Stimulated activated CD8-positive, alpha-beta memory T cell treated with anti-CD3 and anti-CD28 coated beads, Interleukin-15, amount 100 ng/mL, for 1 hour (primary cell): Measurements from ENCODE around the gene GJB3.
"Not testable (repeated sequence)": the region's sequence is repeated elsewhere in the genome, so short reads cannot be mapped to it uniquely, and the experiment has no call there.

Source experiments
- DNase-seq: peaks from one replicate; pipeline ENCODE4 v3.0.0-alpha.2; 2020; ENCODE audit warnings: low read depth

The GJB3 gene

DNA sequence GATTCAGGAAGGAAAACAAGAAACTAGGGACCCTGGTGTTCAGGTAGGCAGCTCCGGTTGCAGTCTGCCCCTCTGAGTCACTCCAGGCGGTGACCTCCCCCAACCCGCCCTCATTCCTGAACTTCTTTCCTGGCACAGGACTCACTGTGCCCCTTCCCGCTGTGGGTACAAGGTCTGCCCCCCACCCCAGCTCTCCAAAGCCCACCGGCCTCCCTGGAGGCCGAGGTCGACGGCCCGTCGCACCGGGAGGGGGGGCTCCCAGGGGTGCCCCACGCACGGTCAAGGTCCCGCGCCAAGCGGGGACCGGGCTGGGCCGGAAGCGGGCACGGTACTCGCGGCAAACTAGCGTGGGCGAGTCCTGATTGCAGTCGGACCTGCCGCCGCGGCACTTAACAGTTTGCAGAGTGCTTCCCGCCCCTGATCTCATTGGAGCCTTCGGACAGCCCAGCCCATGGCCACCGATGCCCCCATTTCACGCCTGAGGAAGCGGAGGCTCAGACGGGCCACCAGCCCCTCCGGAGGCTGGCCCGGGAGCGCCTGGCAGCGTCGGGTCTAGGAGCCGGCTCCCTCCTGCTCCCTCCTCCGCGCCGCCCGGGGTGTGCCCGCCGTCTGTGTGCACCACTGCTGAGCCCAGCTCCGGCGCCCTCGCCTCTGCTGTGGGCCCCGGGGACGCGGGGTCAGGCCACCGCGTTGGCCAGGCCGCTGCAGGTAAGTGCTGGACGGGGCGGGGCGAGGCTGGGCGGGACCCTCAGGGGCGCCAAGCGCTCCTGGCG, at the start of gene GJB3:
TSS of gene GJB3 (plus strand) at position 144 of the 773 bp plus-strand sequence. CDS start 3,549 bp downstream, outside the sequence.
- DNase-seq = no peak

DNA sequence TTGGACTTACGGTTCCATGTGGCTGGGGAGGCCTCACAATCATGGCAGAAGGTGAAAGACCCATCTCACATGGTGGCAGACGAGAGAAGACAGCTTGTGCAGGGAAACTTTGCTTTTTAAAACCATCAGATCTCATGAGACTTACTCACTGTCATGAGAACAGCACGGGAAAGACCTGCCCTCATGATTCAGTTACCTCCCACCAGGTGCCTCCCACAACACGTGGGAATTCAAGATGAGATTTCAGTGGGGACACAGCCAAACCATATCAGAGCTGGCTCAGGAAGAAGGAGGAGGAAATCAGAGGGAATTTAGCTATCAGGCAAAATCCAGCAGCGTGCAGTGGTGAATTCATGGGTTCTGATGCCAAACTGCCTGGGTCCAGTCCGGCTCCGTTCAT, 48.2 kb upstream of the GJB3 start:
- not testable (repeated sequence) for DNase-seq

DNA sequence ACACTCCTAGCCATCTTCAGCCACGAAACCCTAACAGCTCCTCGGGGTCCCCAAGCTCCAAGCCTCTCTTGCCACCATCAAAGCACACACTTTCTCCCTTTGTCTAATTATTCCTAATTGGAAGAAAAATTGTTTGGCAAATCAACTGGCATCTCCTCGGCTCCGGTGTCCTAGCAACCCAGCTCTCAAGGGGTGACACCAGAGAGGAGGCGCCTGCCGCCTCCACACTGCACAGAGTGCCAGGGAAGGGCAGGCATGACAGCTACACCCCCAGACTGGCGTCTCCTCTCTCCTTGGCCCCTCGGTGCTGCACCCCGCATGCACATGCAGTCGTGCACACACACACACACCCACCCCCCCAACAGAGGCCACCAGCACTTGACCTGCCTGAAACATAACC, 44.3 kb upstream of the GJB3 start:
- DNase-seq = no peak

DNA sequence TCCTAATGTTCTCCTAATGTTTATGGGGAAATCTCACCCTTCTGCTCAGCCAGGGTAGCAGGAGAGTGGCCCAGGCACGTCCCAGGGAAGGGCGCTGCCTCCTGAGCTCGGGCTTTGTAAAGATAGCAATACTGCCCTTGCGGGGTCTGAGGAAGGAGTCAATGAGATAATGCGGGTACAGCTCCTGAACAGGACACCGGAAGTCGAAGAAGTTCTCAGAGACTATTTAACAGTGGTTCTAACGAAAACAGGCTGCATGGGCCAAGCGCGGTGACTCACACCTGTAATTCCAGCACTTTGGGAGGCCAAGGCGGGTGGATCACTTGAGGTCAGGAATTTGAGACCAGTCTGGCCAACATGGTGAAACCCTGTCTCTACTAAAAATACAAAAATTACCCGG, 43.8 kb upstream of the GJB3 start:
- not testable (repeated sequence) for DNase-seq

DNA sequence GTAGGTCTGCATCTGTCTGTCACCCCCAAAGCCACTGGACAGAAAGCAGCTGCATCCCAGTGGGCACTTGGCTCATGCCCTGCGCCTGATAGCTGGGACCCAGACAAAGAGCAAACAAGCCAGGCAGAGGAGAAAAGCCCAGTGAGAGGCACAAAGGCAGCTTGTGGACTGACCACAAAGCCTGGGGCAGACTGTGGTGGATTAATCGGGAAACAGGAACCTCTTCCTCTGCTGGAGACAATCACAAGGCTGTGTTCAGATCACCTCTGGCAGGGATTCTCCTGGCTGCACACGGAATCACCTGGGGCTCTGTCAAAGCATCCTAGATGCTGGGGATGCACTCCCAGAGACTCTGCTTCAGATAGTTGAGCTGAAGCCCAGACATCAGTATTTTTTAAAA, 41.4 kb upstream of the GJB3 start:
- no peak for DNase-seq

DNA sequence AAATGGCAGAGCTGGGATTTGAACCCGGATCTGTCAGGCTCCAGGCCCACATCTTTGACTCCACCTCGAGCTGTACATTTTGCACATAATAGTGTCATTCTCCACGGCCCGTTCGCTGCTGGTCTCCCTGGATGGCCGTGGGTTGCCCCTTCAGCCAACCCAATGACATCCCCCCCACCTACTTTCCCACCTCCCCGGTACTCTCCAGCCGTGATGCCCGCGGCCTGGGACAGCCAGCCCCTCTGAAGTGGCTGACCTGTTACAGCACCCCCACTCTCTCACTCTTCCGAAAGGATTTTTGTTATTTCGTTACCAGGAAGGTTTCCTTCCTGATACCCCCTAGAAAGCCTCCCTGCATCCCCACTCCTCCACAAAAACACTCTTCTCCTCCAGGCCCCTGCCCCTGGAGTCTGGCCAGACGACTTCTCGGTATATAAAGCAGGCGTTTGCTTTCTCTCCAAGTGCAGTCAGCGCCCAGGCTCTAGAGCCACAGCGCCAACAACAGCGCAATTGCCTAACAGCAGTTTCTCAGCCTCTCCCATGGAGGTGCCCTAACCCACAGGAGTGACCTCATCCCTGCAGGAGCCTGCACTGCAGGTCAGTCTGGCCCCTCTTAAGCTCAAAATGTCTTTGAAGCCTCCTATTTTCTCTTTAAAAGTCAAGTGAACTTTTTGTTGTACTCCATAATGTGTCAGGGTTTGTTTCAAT, 40.7 kb upstream of the GJB3 start:
- no peak for DNase-seq

DNA sequence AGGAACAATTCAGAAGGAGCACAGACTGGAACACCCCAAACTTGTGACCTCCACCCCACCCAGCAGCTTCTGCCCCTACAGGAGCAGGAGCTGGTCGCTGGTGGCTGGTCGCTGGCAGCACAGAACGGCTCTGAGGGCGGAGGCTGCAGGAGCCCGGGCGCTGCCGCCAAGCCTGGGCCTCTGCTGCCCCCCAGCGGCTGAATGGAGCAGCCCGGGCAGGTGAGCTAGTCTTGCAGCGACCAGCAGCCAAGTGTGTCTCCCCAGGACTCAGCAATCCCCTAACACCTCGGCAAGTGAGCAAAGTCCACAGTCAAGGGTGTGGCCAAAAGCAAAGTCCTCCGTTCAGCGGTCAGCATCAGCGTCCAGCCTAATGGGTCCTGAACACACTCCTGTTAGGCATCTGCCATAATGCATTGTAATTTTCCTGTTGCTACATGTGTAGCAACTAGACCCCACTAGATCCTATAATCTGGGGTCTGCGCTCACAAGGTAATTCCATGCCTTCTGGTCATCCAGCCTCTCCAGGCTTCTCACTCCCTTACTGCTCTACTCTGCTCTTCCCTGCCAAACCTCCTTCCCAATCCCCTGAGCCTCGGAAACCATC, 38.2 kb upstream of the GJB3 start:
- peak; percentile 57 for DNase-seq

DNA sequence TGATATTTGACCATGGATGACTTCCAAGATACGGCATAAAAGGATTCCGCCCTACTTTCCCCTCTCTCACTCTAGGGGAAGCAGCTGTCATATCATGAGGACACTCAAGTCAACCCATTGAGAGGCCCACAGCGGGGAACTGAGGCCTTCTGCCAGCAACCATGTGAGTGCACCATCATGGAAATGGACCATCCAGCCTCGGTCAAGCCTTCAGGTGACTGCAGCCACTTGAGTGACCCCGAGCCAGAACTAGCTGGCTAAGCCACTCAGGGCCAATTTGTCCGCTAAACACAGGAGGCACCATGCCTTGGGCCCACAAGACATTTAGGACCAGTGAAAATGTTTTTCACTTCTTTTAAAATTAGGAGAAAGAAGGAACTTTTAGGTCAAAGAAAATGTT, 37.2 kb upstream of the GJB3 start:
- no peak for DNase-seq

DNA sequence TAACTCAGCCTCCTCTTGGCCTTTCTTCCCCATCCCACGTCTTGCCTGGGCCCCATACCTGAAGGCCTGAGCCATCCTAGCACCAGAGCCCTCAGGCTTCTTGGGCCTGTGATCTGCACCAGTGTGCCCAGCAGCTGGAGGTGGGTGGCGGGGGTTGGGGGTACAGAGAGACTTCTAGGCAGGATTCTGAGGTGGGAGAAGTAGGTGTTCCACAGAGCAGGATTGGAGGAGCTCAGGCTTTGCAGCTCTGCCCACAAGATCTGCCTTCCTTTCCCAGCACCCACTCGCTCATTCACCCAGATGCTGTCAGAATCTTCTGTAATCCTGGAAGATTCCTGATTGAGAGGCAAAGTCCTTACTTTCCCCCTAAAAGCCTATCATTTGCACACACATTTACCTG, 36.2 kb upstream of the GJB3 start:
- no peak for DNase-seq

DNA sequence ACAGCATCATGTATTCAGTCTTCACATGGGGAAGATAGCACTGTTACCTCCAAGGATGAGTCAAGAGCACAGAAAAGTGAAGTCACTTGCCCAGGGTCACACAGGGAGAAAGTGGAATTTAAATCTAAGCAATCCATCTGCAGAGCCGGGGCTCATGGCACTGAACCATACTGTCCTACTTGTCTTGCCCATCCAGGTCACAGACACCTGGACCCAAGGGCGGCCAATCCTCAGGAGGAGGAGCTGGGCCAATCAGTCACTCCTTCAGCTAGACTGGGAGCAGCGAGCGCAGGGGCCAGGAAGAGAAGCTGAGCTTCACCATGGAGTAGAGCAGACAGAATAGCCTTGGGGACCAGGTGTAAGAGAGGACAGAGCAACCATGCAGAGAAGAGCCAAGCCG, 35.3 kb upstream of the GJB3 start:
- no peak for DNase-seq

DNA sequence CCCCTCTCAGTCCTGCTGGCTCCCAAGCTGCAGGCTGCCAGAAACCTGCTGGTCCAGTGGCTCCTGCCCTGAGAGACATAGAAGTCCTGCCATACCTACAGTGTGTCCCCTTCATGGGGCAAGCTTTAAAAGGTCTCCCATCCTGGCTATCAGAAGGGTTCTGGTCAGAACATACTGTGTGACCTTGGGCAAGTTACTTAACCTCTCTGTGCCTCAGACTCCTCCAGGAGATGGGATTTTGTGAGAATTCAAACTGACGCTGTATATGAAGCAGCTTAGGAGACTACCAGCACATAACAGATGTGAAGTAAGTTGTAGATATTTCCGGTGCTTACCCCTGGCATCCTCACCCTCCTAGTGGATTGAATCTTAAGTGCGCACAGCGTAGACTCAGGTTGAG, 34.9 kb upstream of the GJB3 start:
- no peak for DNase-seq

DNA sequence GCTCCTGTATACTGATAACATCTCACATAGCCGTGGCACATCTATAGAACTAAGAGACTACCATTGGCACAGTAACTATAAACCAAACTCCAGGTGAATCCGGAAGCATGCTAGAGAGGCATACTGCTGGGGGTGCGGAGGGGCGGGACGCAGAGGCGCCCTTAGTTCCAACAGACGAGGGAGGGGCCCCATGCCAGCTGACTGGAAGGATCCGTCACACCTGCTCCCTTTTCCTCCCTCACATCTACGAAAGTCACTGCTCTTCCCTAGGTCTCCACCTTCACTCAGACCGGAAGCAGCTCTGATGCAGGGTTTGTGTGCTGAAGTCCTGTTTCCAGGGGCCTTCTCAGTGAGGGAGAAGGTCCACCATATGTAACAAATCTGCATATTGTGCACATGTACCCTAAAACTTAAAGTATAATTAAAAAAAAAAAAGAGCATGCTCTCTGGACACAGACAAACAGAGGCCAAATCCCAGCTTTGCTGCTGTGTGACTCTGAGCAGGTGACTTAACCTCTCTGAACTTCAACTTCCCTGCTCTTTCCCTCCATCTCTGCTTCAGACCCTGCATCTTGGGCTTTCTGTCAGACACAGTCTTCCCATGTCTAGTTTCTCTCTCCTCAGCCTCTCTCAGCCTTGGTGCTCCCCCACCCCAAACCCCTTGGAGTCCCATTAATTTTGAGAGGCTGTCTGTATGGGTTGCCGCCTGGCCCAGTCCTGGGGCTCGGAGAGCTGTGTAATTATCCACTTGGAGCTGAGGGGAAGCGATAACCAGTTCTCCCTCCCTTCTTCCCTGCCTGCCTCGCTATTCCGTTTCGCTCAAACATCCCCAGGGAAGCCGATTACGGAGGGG, 34.0 kb upstream of the GJB3 start:
- no peak for DNase-seq

DNA sequence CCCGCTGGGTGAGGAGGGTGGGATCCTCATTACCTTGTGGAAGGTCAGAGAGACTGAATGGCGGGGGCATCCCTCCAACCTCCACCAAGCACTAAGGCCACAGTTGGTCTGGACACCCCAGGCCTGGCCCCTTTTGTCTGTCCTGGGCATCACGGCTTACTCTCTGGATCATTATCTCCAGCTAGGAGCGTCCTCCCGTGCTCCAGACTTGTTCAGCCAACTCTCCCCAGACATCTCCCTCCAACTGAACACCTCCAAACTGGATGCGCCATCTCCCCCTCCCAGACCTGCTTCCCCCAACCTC, 33.4 kb upstream of the GJB3 start:
- no peak for DNase-seq

DNA sequence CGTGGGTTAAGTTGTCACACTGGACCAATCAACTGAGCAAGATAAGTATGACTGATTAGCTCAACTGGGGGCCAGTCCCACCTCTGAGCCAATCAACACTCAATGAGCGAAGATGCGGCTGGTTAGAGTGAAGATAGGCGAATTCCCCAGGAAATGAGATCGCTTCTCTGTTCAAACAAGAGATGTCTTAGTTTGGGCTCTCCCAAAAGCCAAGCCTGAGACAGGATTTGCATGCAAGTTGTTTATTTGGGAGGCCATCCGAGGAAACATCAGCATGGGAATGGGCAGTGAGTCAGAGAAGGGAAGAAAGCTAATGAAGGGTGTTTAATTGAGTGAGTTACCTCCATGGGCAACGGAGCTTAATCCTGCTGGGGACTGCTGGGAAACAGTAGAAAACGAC, 31.0 kb upstream of the GJB3 start:
- DNase-seq = no peak

DNA sequence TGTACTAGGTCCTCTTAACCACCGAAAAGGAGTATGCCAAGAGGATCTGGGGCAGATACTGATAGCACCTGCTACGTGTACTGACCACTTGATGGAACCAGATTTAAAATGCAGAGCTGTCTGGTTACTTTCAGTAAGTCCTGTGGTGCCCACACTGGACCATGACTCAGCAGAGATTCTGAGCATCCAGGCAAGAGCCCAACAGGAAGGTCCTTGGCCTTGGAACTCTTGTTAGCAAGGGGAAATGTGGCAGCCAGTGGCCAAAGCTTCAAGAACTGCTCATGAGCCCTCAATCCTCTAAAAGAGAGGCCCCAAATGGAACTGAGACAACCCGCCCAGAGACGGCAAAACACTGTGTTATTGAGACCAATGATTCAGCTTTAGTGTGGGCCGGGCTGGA, 30.4 kb upstream of the GJB3 start:
- no peak for DNase-seq

DNA sequence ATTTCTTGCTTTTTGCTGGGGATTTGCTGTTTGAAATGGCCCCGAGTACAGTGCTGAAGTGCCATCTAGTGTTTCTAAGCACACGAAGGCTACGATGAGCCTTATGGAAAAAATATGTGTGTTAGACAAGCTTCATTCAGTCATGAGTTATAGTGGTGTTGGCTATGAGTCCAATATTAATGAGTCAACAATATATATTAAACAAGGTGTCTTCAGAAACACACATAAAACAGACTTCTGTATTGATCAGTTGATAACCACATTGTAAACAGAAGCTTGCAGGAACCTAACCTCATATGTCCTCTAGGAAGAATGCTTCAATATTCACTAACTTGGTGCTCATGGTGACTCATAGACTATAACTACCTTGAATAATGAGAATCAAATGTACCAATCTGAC, 27.9 kb upstream of the GJB3 start:
- DNase-seq = no peak

DNA sequence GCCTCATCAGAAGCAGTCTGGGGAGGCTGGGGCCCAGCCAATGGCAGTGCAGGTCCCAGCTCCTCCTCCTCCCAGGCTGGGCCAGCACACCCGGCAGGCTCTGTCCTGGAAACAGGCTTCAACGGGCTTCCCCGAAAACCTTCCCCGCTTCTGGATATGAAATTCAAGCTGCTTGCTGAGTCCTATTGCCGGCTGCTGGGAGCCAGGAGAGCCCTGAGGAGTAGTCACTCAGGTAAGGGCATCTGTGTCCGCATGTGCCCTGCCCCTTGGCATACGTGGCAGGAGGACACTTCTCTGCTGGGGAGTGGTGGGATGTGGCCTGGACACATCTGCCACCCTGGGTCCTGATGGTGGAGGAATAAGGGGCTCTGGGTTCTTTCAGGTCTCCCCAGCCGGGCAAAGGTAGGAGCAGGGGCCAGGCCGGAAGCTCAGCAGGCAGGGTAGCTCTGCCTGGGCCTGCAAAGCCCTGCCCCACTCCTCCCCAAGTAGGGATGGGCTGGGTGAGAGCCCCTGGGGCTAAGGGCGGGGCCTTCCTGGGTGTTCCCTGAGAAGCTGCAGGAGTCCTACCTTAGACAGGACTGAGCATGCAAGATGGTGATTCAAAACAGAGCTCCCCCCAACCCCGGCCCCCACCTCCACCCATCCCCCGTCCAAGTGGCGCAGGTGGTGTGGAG, 25.9 kb upstream of the GJB3 start, which contains the start of gene GJB5:
TSS of gene GJB5 (plus strand) at position 84 of the 674 bp plus-strand sequence. CDS start 2,284 bp downstream, outside the sequence.
- no peak for DNase-seq

DNA sequence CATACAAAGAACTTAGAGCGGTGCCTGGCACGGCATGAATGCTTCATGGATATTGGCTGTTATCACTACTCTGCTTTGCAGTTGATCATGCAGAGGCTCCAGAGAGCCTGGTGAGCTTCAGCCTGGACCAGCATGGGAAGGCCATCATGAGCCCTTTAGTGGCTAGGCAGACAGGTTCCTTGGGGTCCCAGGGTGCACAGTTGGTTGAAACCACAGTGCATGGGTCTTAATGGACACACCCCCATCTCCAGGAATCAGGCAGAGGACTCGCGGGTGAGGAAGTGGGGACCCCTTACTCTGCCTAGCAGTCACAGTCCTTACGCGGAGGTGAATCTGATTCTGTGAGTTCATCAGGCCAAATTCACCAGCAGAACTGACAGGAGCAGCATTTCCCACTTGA, 25.1 kb upstream of the GJB3 start:
- no peak for DNase-seq

DNA sequence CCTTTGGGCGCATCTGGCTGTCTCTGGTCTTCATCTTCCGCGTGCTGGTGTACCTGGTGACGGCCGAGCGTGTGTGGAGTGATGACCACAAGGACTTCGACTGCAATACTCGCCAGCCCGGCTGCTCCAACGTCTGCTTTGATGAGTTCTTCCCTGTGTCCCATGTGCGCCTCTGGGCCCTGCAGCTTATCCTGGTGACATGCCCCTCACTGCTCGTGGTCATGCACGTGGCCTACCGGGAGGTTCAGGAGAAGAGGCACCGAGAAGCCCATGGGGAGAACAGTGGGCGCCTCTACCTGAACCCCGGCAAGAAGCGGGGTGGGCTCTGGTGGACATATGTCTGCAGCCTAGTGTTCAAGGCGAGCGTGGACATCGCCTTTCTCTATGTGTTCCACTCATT, 23.6 kb upstream of the GJB3 start:
- DNase-seq = no peak

DNA sequence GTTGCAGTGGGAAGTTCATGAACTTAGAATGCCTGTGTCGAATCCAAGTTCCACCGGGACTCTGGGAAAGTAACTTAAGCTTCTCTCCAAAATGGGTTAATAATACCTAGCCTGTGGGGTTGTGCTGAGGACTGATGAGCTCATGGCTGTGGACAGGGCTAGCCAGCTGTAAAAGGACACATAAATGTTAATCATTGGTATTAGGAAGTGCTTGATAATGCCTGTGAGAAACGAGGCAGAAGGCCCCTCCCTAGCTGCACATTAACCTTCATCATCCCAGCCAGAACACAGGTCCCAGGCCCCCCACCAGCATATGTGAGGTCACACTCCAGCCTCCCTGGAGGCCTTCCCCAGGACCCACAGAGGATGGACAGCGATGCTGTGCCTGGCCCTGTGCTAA, 22.3 kb upstream of the GJB3 start:
- no peak for DNase-seq

DNA sequence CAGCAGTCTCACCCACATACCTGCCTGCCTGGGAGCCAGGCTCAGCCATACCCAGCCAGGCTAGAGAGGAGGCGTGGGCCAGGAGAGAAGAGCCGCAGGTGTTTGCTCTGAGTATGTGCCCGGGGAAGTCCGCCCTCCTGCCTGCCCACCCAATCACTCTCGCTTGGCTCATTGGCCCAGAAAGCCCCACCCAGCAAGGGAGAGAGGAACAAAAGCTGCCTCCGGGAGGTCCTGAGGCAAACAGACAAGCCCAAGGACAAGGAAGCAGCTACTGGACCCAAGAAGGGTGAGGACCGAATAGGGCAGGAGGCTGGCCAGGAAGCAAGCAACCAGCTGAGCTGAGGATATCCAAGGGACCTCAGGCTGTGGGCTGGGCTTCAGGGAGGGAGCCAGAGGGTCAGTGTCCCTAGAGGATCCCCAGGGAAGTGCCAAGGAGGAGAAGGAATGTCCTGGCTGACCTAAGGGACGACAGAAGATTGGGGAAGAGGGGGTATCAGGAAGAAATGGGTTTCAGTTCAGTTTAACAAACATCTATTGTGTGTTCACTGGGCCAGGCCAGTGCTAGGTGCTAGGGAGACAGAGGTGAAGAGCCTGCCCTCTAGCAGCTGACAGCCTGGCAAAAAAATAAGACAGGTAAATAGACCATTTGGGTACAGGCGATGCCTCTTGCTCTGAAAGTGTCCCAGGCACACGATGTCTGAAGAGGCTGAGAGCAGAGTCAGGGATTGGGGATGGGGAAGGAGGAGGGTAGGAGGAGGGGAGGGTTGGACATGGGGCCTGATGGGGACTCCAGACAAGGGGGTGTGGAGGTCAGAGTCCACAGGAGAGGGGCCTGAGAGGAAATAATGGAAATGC, 21.3 kb upstream of the GJB3 start, which contains the start of gene GJB4:
TSS of gene GJB4 (plus strand) at position 238 of the 855 bp plus-strand sequence. CDS start 1,515 bp downstream, outside the sequence.
- no peak for DNase-seq
